Measurements from ENCODE around the gene APBB3. TPM values are rescaled to one million over a fixed set of nuclear protein-coding genes. Genes with fewer than 3 reads are reported as not detected.
"Not testable (repeated sequence)": the region's sequence is repeated elsewhere in the genome, so short reads cannot be mapped to it uniquely, and the experiment has no call there.

The APBB3 gene
- polyA plus RNA-seq, 12 donors: 14.8 to 40.5 (median 22.9) TPM; not detected in 1

GRCh38 chr5:140587495-140587894, 23.1 kb upstream of the APBB3 start:
- DNase-seq: no peak

GRCh38 chr5:140579188-140579747, 14.9 kb upstream of the APBB3 start:
- DNase-seq: not testable (repeated sequence)

- DNase-seq: no peak
Observed at GRCh38 chr5:140576776-140577201, 12.4 kb upstream of the APBB3 start.

- DNase-seq: no peak
Observed at GRCh38 chr5:140575309-140575708, 10.9 kb upstream of the APBB3 start.

GRCh38 chr5:140574165-140574564, 9.8 kb upstream of the APBB3 start:
- DNase-seq: no peak

GRCh38 chr5:140573683-140574082, 9.3 kb upstream of the APBB3 start:
- no peak for DNase-seq

- DNase-seq: no peak
Observed at GRCh38 chr5:140571105-140571504, 6.7 kb upstream of the APBB3 start.

- DNase-seq: no peak
Observed at GRCh38 chr5:140570488-140570887, 6.1 kb upstream of the APBB3 start.

- no peak for DNase-seq
Observed at GRCh38 chr5:140570058-140570457, 5.7 kb upstream of the APBB3 start.

- DNase-seq: no peak
Observed at GRCh38 chr5:140569197-140569596, 4.8 kb upstream of the APBB3 start.

- no peak for DNase-seq
Observed at GRCh38 chr5:140568443-140569063, 4.2 kb upstream of the APBB3 start.

- DNase-seq: no peak
Observed at GRCh38 chr5:140567871-140568270, 3.5 kb upstream of the APBB3 start.

- no peak for DNase-seq
Observed at GRCh38 chr5:140567136-140567818, 2.9 kb upstream of the APBB3 start.

- no peak for DNase-seq
Observed at GRCh38 chr5:140566665-140567064, 2.3 kb upstream of the APBB3 start.

GRCh38 chr5:140565780-140566095, 1.3 kb upstream of the APBB3 start:
- no peak for DNase-seq

- no peak for DNase-seq
Observed at GRCh38 chr5:140565024-140565779, 804 bp upstream of the APBB3 start.

GRCh38 chr5:140563596-140563995, 802 bp downstream of the APBB3 start:
- DNase-seq: no peak

- DNase-seq: no peak
Observed at GRCh38 chr5:140561753-140562523, 2.5 kb downstream of the APBB3 start.

- DNase-seq: no peak
Observed at GRCh38 chr5:140560227-140560626, 4.2 kb downstream of the APBB3 start.

GRCh38 chr5:140558542-140558941, 5.9 kb downstream of the APBB3 start:
- no peak for DNase-seq

GRCh38 chr5:140557965-140558364, 6.4 kb downstream of the APBB3 start:
- no peak for DNase-seq
